IMR-90 (cell line): Measurements from ENCODE around the gene PTH1R. TPM values are rescaled to one million over a fixed set of nuclear protein-coding genes. Genes with fewer than 3 reads are reported as not detected.
A peak's percentile ranks its signal among the peaks of the same experiment; 100 is the strongest.

Experiments
- ATAC-seq: fragments of 200-7000 bp; cut with Tn5 transposase; 2 replicates; pipeline ENCODE4 v1.9.1; 2020; ENCODE audit warnings: low read depth, mild to moderate bottlenecking, moderate library complexity
- BruUV-seq: library from RNA; stranded (reverse); fragments of 400-500 nt; replicated peaks from 2 replicates; lab custom pipeline; 2021; lab: Mats Ljungman, UMichigan
- CTCF ChIA-PET: fragments of 300-600 bp; formaldehyde crosslinking; extraction: SDS; loops from one replicate; lab custom pipeline; 2021; ENCODE audit warnings: antibody characterized with exemption; lab: Yijun Ruan, JAX
- POLR2A ChIA-PET: fragments of 300-600 bp; sonication (Branson Sonifier 250); formaldehyde crosslinking; loops from one replicate; lab custom pipeline; 2022; ENCODE audit warnings: antibody characterized with exemption; ENCODE audit not compliant: unreplicated experiment; lab: Charles Lee
- DNase-seq: peaks from one replicate; pipeline ENCODE4 v3.0.0; 2013
- H2AFZ ChIP-seq: replicated peaks from 2 replicates; pipeline ENCODE3; 2013; ENCODE audit warnings: low read length, mild to moderate bottlenecking; ENCODE audit not compliant: poor library complexity
- H2AK5ac ChIP-seq: 2 replicates; pipeline ENCODE4 v1.6.1; 2013; ENCODE audit warnings: low read depth, low read length, inconsistent platforms
- H2AK9ac ChIP-seq: replicated peaks from 2 replicates; pipeline ENCODE3; 2013; ENCODE audit warnings: mild to moderate bottlenecking, low read depth, low read length, moderate library complexity; ENCODE audit not compliant: poor library complexity
- H2BK120ac ChIP-seq: 2 replicates; pipeline ENCODE4 v1.6.1; 2013; ENCODE audit warnings: low read depth, low read length, inconsistent platforms
- H2BK15ac ChIP-seq: 3 replicates; pipeline ENCODE4 v1.6.1; 2013; ENCODE audit warnings: low read depth, low read length, inconsistent platforms
- H2BK20ac ChIP-seq: 2 replicates; pipeline ENCODE4 v1.6.1; 2013; ENCODE audit warnings: low read depth, mild to moderate bottlenecking, inconsistent platforms, low read length, moderate library complexity
- H2BK5ac ChIP-seq: 2 replicates; pipeline ENCODE4 v1.6.1; 2013; ENCODE audit warnings: mild to moderate bottlenecking, low read depth, low read length, inconsistent platforms; ENCODE audit not compliant: poor library complexity, severe bottlenecking
- H3K14ac ChIP-seq: replicated peaks from 2 replicates; pipeline ENCODE4 v1.6.1; 2013; ENCODE audit warnings: low read depth, low read length, inconsistent platforms
- H3K18ac ChIP-seq: 2 replicates; pipeline ENCODE4 v1.6.1; 2013; ENCODE audit warnings: low read depth, low read length, control low read depth
- H3K23ac ChIP-seq: 2 replicates; pipeline ENCODE4 v1.6.1; 2013; ENCODE audit warnings: low read depth, low read length, inconsistent platforms
- H3K27ac ChIP-seq: 2 replicates; pipeline ENCODE4 v1.5.1; 2013; ENCODE audit warnings: mild to moderate bottlenecking, control low read depth, low read length; ENCODE audit not compliant: insufficient read depth
- H3K27me3 ChIP-seq: 2 replicates; pipeline ENCODE4 v1.6.1; 2013; ENCODE audit warnings: low read length; ENCODE audit not compliant: control insufficient read depth, insufficient read depth
- H3K36me3 ChIP-seq: 2 replicates; pipeline ENCODE4 v1.6.1; 2013; ENCODE audit warnings: low read length, mixed read lengths; ENCODE audit not compliant: control insufficient read depth, insufficient read depth
- H3K4ac ChIP-seq: 2 replicates; pipeline ENCODE4 v1.6.1; 2013; ENCODE audit warnings: low read depth, low read length, inconsistent platforms
- H3K4me1 ChIP-seq: 2 replicates; pipeline ENCODE4 v1.6.1; 2013; ENCODE audit warnings: low read length, mixed read lengths; ENCODE audit not compliant: control insufficient read depth, insufficient read depth
- H3K4me2 ChIP-seq: 2 replicates; pipeline ENCODE4 v1.6.1; 2013; ENCODE audit warnings: low read depth, mild to moderate bottlenecking, control low read depth, low read length, moderate library complexity
- H3K4me3 ChIP-seq: 2 replicates; pipeline ENCODE4 v1.5.1; 2013; ENCODE audit warnings: low read depth, mild to moderate bottlenecking, control low read depth, low read length, moderate library complexity; ENCODE audit not compliant: insufficient read depth
- H3K56ac ChIP-seq: 2 replicates; pipeline ENCODE4 v1.6.1; 2013; ENCODE audit warnings: low read length, inconsistent platforms; ENCODE audit not compliant: insufficient read depth; ENCODE audit errors: extremely low read depth
- H3K79me1 ChIP-seq, 2 experiments: 2 replicates each; pipeline ENCODE4 v1.6.1; 2013; ENCODE audit warnings: low read length in 2 of 2, inconsistent platforms in 1 of 2, low read depth in 1 of 2
- H3K9ac ChIP-seq: 2 replicates; pipeline ENCODE4 v1.6.1; 2013; ENCODE audit warnings: low read depth, low read length, control low read depth
- H3K9me1 ChIP-seq: 2 replicates; pipeline ENCODE4 v1.6.1; 2013; ENCODE audit warnings: low read length, inconsistent platforms; ENCODE audit not compliant: insufficient read depth
- H3K9me3 ChIP-seq: 2 replicates; pipeline ENCODE4 v1.6.1; 2013; ENCODE audit warnings: low read length; ENCODE audit not compliant: control insufficient read depth, insufficient read depth
- H4K20me1 ChIP-seq: 2 replicates; pipeline ENCODE4 v1.6.1; 2013; ENCODE audit warnings: low read length, inconsistent platforms; ENCODE audit not compliant: insufficient read depth
- H4K5ac ChIP-seq: 2 replicates; pipeline ENCODE4 v1.6.1; 2013; ENCODE audit warnings: mild to moderate bottlenecking, low read depth, low read length, control low read depth
- H4K8ac ChIP-seq, 2 experiments: 2 replicates each; pipeline ENCODE4 v1.6.1; 2013; ENCODE audit warnings: low read depth in 2 of 2, low read length in 2 of 2, control low read depth in 1 of 2, inconsistent platforms in 1 of 2
- H4K91ac ChIP-seq: 2 replicates; pipeline ENCODE4 v1.6.1; 2013; ENCODE audit warnings: low read depth, low read length, inconsistent platforms; ENCODE audit not compliant: insufficient read depth
- BHLHE40 ChIP-seq: fragments of 150-350 bp; IDR thresholded peaks from 2 replicates; pipeline ENCODE4 v1.6.1; 2016; ENCODE audit warnings: mild to moderate bottlenecking, low read depth, low read length
- CEBPB ChIP-seq: IDR thresholded peaks from 2 replicates; pipeline ENCODE4 v1.6.1; 2012; ENCODE audit warnings: low read depth, low read length, improper control_type of control experiment
- CHD1 ChIP-seq: IDR thresholded peaks from 2 replicates; pipeline ENCODE4 v1.6.1; 2012; ENCODE audit warnings: low read depth, low read length, improper control_type of control experiment
- ELK1 ChIP-seq: fragments of 150-350 bp; IDR thresholded peaks from 2 replicates; pipeline ENCODE4 v1.6.1; 2016; ENCODE audit warnings: low read depth, mild to moderate bottlenecking, low read length, moderate library complexity, borderline replicate concordance
- FOS ChIP-seq: fragments of 150-350 bp; IDR thresholded peaks from 2 replicates; pipeline ENCODE4 v1.6.1; 2016; ENCODE audit warnings: low read depth, low read length
- MAFK ChIP-seq: IDR thresholded peaks from 2 replicates; pipeline ENCODE4 v1.6.1; 2012; ENCODE audit warnings: low read depth, low read length, improper control_type of control experiment
- MAZ ChIP-seq: IDR thresholded peaks from 2 replicates; pipeline ENCODE4 v1.6.1; 2012; ENCODE audit warnings: low read depth, mild to moderate bottlenecking, low read length, improper control_type of control experiment, moderate library complexity, borderline replicate concordance
- MXI1 ChIP-seq: IDR thresholded peaks from 2 replicates; pipeline ENCODE4 v1.6.1; 2012; ENCODE audit warnings: low read depth, mild to moderate bottlenecking, low read length, moderate library complexity, borderline replicate concordance
- NFE2L2 ChIP-seq: fragments of 150-350 bp; IDR thresholded peaks from 2 replicates; pipeline ENCODE4 v1.6.1; 2016; ENCODE audit warnings: low read depth, mild to moderate bottlenecking, low read length
- POLR2A ChIP-seq: IDR thresholded peaks from 2 replicates; pipeline ENCODE4 v1.6.1; 2012; ENCODE audit warnings: mild to moderate bottlenecking, low read depth, low read length
- RAD21 ChIP-seq: IDR thresholded peaks from 2 replicates; pipeline ENCODE4 v1.6.1; 2012; ENCODE audit warnings: low read length, improper control_type of control experiment
- RCOR1 ChIP-seq: IDR thresholded peaks from 2 replicates; pipeline ENCODE4 v1.6.1; 2012; ENCODE audit warnings: mild to moderate bottlenecking, low read length, improper control_type of control experiment; ENCODE audit not compliant: insufficient replicate concordance
- RFX5 ChIP-seq: IDR thresholded peaks from 2 replicates; pipeline ENCODE4 v1.8.0; 2012; ENCODE audit warnings: low read depth, mild to moderate bottlenecking, low read length, moderate library complexity
- SMC3 ChIP-seq: fragments of 150-350 bp; IDR thresholded peaks from 2 replicates; pipeline ENCODE4 v1.6.1; 2016; ENCODE audit warnings: low read depth, mild to moderate bottlenecking, antibody characterized with exemption, low read length, moderate library complexity
- WGBS, 2 experiments: methylation state at CpG; one replicate each; pipeline versions ENCODE4 v1.1.5 to v1.1.7; 2013; ENCODE audit warnings: missing lambda C conversion rate in 2 of 2; ENCODE audit not compliant: insufficient read length in 1 of 2; ENCODE audit errors: extremely low coverage in 2 of 2; 5-methylcytosine and 5-hydroxymethylcytosine counted together
- dilution Hi-C: fragments of 300-500 bp; cut with HindIII; formaldehyde crosslinking; loops from one replicate; pipeline ENCODE4 v1.14.3; 2018; ENCODE audit warnings: low sequenced_read_pairs; ENCODE audit not compliant: unreplicated experiment
- in situ Hi-C: fragments of 300-500 bp; cut with MboI; formaldehyde crosslinking; loops from 3 replicates; pipeline ENCODE4 v1.14.3; 2019; ENCODE audit warnings: low sequenced_read_pairs, inconsistent platforms, mixed read lengths
- intact Hi-C: fragments of 100-400 bp; cut with micrococcal nuclease; formaldehyde crosslinking; loops from 2 replicates; pipeline ENCODE4 v1.10.0; 2022
- polyA plus RNA-seq, 3 experiments: library from polyadenylated mRNA; depleted of rRNA; stranded (reverse); fragments of >200 nt; gene quantifications; 2 replicates each; pipeline ENCODE4 v1.2.3, GENCODE V29; 2012; ENCODE audit warnings: low replicate concordance in 1 of 3
- total RNA-seq: library from RNA; depleted of rRNA; stranded (reverse); fragments of >200 nt; gene quantifications from 2 replicates; pipeline ENCODE4 v1.2.3, GENCODE V29; 2012
- TF ChIP-seq, protein P1 (sequence below): conservative IDR thresholded peaks from 2 replicates; pipeline ENCODE4 v1.5.1; 2012; ENCODE audit warnings: mild to moderate bottlenecking, low read depth, low read length, improper control_type of control experiment
- TF ChIP-seq, protein P2 (sequence below): fragments of 150-350 bp; IDR thresholded peaks from 2 replicates; pipeline ENCODE4 v1.6.1; 2017; ENCODE audit warnings: mild to moderate bottlenecking, antibody characterized with exemption, low read length, low read depth

PTH1R gene
- total and polyA plus RNA-seq, 2 of the 4 experiments (the other 2 are of a cell fraction) = 0.15 to 0.18 TPM

DNA sequence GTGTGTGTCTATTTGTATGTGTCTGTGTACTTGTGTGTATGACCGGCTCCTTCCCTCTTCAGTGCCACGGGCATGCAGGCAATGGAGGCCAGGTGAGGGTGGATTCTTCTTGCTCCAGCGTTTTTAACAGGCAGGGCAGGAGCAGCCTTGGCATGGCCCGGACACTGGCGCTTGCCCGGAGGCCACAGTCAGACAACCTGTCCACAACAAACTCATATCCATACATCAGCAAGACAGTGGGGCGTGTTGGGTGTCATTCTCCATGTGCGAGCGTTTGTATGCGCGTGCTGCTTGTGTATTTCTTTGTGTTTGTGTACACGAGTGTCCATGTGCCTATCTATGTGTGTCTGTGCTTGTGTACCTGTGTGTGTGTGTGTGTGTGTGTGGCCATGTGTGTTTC lies 29.8 kb downstream of the PTH1R start:
- Histone ChIP-seq H4K91ac (no peak overlapping the region), H3K9me3 (no peaks in the 10 kb centered on the region), H2BK5ac (peak overlapping the region; percentile 29), H3K9me1 (peaks cover 4% of the 10 kb centered on the region; the same call in 1 of the 2 replicates), H4K20me1 (no peaks in the 10 kb centered on the region), H3K79me1 (no peaks in the 10 kb centered on the region), H3K56ac (no peak overlapping the region), H3K23ac (no peak overlapping the region; the same call in 1 of the 2 replicates), H2BK20ac (no peak overlapping the region), H4K8ac (no peak overlapping the region), H2AK5ac (no peak overlapping the region), H3K4ac (no peak overlapping the region), H3K9ac (no peak overlapping the region), H3K4me1 (peaks cover 4% of the 10 kb centered on the region; the same call in 1 of the 2 replicates), H3K4me3 (no peak overlapping the region), H2BK120ac (no peak overlapping the region), H2AK9ac (peak overlapping the region; percentile 35), H2AFZ (no peak overlapping the region), H2BK15ac (no peak overlapping the region), H3K27me3 (peaks cover 2% of the 10 kb centered on the region; the same call in 1 of the 2 replicates), H3K4me2 (no peak overlapping the region), H3K18ac (no peak overlapping the region), H3K27ac (no peak overlapping the region), H3K14ac (no peak overlapping the region), H4K5ac (no peak overlapping the region), H3K36me3 (no peaks in the 10 kb centered on the region)
- no peak for TF ChIP-seq MAZ
- TF ChIP-seq, protein P1, sequence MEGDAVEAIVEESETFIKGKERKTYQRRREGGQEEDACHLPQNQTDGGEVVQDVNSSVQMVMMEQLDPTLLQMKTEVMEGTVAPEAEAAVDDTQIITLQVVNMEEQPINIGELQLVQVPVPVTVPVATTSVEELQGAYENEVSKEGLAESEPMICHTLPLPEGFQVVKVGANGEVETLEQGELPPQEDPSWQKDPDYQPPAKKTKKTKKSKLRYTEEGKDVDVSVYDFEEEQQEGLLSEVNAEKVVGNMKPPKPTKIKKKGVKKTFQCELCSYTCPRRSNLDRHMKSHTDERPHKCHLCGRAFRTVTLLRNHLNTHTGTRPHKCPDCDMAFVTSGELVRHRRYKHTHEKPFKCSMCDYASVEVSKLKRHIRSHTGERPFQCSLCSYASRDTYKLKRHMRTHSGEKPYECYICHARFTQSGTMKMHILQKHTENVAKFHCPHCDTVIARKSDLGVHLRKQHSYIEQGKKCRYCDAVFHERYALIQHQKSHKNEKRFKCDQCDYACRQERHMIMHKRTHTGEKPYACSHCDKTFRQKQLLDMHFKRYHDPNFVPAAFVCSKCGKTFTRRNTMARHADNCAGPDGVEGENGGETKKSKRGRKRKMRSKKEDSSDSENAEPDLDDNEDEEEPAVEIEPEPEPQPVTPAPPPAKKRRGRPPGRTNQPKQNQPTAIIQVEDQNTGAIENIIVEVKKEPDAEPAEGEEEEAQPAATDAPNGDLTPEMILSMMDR = no peak
- no peak for TF ChIP-seq CEBPB
- TF ChIP-seq MAFK = no peak
- no peak for TF ChIP-seq RAD21
- no peak for TF ChIP-seq MXI1
- no peak for TF ChIP-seq SMC3
- no peak for TF ChIP-seq ELK1
- TF ChIP-seq FOS = no peak
- no peak for TF ChIP-seq POLR2A
- TF ChIP-seq RCOR1 = no peak
- no peak for TF ChIP-seq CHD1
- no peak for TF ChIP-seq BHLHE40
- no peak for TF ChIP-seq NFE2L2
- TF ChIP-seq, protein P2, sequence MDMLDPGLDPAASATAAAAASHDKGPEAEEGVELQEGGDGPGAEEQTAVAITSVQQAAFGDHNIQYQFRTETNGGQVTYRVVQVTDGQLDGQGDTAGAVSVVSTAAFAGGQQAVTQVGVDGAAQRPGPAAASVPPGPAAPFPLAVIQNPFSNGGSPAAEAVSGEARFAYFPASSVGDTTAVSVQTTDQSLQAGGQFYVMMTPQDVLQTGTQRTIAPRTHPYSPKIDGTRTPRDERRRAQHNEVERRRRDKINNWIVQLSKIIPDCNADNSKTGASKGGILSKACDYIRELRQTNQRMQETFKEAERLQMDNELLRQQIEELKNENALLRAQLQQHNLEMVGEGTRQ = no peak
- no peak for TF ChIP-seq RFX5
- intact Hi-C loops = loop anchor here (5.0 kb wide), 1 partner anchor 420 kb away; no protein-coding TSS in a partner anchor
- dilution Hi-C loops = no loop called here
- in situ Hi-C loops = no loop called here
- ATAC-seq (no peak), DNase-seq (no peak)
- BruUV-seq = no TSS peak
- CTCF ChIA-PET = no interaction called here
- 57% methylated on average over 1 of the region's 12 CpGs; no CpG with 5 or more reads in 1 of the 2 experiments for WGBS, 2 experiments
- POLR2A ChIA-PET = no interaction called here
